ENCODE measurements around the gene ZCCHC24.
A peak's percentile ranks its signal among the peaks of the same experiment; 100 is the strongest.

Gene ZCCHC24

DNA sequence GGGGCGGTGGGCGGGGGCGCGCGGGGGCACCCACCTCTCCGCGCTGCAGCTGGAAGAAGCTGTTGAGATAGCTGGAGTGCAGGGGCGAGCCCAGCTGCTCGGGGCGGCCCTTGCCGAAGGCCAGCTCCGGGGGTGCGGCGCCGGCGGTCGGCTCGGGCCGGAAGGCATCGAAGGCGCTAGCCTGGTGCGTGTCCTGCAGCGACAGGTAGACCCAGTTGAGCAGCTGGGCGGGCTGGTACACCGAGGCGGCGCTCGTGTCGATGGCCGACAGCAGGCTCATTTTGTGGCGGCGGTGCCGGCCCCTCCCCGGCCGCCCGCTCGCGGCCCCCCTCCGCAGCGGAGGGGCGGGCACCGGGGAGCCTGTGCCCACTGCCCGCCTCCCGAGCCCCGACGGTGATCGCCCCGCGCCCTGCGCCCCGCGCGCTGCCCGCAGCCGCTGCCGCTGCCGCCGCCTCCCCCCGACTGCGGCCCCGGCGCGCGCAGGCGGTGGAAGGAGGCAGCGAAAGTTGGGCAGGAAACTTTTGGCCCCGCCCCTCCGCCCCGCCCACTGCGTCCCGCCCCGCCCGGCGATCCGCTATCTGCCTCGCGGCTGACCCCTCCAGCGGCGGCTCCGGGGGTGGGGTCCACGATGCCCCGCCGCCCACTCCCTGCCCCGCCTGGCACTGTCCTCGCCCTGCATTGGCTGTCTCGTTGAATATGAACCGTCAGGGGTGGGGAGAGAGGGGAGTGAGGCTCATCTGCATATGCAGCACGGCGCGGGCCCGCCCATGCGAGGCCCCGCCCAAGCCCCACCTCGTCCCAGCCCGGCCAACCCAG lies at the start of gene ZCCHC24:
Gene ZCCHC24 (minus strand): TSS at position 464 of the 816 bp plus-strand sequence. CDS start 184 bp downstream, at position 280.
- peak; percentile 90 for DNase-seq (ENCODE audit: low read depth)

DNA sequence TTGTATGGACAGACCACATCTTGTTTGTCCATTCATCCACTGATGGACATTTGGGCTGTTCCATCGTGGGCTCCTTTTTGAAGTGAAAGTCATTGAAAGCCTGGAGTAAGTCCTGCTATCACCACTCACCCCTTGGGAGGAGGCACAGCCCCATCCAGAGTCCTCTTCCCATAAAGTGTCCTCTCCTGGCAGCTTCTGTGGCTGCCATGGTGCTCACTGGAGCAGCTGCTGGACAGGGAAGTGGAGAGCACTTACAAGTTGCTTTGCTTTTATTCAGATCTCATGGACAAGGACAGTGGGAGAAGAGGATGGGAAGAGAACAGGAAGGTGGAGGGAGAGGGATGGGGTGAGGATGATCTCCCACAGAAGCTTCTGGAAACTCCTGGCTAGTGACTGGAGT lies 48.4 kb upstream of the ZCCHC24 start:
- no peak for DNase-seq (ENCODE audit: low read depth)

DNA sequence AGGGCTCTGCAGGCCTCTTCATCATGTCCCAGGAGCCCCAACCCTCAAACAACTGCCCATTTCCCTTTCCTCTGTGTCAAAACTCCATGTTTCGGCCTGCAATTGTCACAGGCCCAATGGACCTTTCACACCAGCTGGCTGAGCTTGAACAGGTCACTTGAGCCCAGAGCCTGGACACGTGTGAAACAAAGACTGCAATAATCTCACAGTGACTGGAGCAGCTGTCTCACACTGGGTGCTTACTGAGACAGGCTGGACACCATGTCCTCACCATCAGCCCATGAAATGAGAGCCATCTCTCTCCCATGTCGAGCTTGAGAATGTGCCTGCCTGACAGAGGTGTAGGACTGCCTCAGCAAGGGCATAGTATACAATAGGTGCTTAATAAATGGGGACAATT lies 47.4 kb upstream of the ZCCHC24 start:
- no peak for DNase-seq (ENCODE audit: low read depth)

GRCh38 chr10:79492256-79492655 lies 46.8 kb upstream of the ZCCHC24 start:
- no peak for DNase-seq (ENCODE audit: low read depth)

- no peak for DNase-seq (ENCODE audit: low read depth)
Observed at GRCh38 chr10:79491143-79491835, 45.9 kb upstream of the ZCCHC24 start.

GRCh38 chr10:79490400-79491142 lies 45.1 kb upstream of the ZCCHC24 start:
- DNase-seq (ENCODE audit: low read depth), result no peak

DNA sequence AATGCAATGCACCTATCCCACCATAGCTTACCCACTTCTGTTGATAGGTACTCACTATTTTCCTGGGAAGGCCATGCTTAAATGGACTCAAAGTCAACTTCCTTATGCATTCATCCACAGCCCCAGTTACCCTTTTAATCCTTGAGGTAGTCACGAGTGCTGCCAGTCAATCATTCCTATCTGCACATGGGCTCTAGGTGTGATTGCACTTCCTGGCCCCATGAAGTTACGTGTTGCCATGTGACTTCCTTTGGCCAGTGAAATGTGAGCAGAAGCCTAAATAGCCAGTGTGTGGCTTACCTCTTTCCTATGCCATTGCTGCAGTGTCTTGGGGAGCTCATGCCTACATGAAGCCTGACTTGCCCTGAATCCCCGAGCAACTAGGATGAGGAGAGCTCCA lies 43.4 kb upstream of the ZCCHC24 start:
- no peak for DNase-seq (ENCODE audit: low read depth)

- no peak for DNase-seq (ENCODE audit: low read depth)
Observed at GRCh38 chr10:79488336-79488735, 42.9 kb upstream of the ZCCHC24 start.

- DNase-seq (ENCODE audit: low read depth), result peak; percentile 5
Observed at GRCh38 chr10:79487296-79488194, 42.1 kb upstream of the ZCCHC24 start.

DNA sequence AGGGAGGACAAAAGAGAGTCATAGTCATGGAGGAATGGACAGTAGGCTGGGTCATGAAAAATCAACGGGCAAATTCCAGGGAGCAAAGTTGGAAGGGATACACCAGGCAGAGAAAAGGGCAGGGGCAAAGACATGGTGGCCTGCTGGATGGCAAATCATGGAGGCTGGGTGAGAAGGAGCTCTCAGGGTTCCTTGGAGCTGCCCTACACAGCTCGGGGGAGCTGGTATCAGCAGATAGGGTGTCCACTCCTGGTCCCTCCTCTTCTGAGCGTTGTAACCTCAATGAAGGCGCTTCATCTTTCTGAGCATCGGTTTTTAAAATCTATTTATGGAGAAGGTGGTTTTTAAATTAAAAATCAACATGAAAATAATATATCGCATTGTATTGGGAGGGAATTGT lies 39.1 kb upstream of the ZCCHC24 start:
- no peak for DNase-seq (ENCODE audit: low read depth)

DNA sequence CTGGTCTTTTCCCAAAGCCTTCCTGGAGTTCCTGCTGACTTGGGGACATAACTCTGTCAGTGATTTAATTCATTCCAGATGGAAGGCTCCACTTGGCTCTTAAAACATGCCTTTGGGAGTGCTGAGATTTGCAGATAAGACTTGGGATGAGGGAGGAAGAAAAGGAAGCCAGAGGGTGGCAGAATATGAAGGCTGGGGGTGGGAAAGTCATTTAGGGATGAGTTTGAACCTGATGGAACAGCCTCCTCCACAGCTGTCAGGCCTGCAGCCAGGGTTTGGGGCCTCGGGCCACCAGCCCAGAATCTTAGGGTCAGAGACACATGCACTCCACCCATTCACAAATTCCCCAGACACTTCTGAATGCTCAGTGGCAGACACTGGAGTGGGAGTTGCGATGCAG lies 38.5 kb upstream of the ZCCHC24 start:
- no peak for DNase-seq (ENCODE audit: low read depth)

- no peak for DNase-seq (ENCODE audit: low read depth)
Observed at GRCh38 chr10:79483299-79483698, 37.9 kb upstream of the ZCCHC24 start.

DNA sequence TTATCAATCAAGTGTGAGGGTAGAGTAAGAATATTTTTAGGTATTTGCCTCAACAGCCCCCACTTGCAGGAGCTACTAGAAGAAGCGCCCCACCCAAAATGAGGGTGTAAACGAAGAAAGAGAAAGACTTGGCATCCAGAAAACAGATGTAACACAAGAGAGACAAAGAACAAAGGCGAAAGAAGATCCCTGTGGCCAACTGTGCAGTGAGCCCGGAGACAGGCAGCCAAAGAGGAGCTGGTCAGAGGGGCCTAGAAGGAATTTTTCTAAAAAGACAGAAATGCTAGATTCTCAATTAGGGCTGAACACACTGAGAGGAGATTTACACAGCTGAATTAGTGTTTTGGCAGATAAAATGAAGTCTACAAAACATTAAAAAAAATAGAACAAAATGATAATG lies 37.3 kb upstream of the ZCCHC24 start:
- DNase-seq (ENCODE audit: low read depth), result no peak

- no peak for DNase-seq (ENCODE audit: low read depth)
Observed at GRCh38 chr10:79482304-79482703, 36.9 kb upstream of the ZCCHC24 start.

DNA sequence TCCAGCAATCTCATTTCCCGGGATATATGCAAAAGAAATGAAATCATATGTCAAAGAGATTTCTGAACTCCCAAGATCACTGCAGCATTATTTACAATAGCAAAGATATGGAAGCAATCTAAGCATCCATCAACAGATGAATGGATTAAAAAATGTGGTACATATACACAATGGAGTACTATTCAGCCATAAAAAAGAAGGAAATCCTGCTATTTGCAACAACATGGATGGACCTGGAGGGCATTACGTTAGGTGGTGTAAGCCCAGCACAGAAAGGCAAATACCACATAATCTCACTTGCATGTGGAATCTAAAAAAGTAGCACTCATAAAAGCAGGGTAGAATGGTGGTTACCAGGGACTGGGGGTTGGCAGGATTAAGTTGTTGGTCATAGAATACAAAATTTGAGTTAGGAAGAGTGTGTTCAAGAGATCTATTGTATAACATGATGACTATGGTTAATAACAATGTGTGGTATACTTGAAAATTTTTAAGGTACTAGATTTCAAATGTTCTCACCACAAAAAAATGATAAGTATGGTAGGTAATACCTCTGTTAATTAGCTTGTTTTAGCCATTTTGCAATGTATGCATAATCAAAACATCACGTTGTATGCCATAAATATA lies 34.0 kb upstream of the ZCCHC24 start:
- no peak for DNase-seq (ENCODE audit: low read depth)

- DNase-seq (ENCODE audit: low read depth), result no peak
Observed at GRCh38 chr10:79477456-79477855, 32.0 kb upstream of the ZCCHC24 start.

DNA sequence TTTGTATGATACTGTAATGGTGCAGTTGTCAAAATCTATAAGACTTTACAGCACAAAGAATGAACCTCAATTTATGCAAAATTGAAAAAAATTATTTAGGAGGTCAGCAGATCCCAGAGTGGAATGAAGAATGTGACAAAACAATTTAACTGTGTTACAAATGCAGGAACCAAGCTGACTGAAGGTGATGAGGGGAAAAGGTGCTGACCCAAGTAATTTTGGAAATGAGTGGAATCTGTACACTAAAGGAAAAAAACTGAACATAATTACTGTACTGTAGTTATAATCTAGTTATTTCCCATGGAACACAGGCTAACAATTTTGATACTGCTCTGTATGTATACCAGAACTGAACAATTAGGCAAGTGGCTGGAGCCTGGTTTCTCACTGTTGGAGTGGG lies 31.2 kb upstream of the ZCCHC24 start:
- no peak for DNase-seq (ENCODE audit: low read depth)

DNA sequence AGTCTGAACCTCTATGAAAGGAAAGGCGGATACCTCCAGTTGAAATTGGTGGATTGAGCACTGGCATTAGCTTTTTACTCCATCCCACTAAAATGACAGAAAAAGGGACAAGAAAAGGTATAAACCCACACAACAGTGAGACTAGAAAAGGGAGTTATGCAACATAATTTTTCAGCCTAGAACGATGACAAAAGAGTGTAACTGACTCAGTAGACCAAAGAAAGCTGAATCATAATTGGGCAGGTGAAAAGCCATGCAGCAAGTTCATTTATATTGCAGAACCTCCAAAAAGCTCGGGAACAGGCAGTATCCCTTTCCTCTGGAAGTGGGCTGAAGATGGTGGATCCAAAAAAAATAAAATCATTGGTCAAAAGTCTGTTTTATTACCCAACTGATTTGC lies 30.5 kb upstream of the ZCCHC24 start:
- no peak for DNase-seq (ENCODE audit: low read depth)

GRCh38 chr10:79475119-79475653 lies 29.8 kb upstream of the ZCCHC24 start:
- no peak for DNase-seq (ENCODE audit: low read depth)

DNA sequence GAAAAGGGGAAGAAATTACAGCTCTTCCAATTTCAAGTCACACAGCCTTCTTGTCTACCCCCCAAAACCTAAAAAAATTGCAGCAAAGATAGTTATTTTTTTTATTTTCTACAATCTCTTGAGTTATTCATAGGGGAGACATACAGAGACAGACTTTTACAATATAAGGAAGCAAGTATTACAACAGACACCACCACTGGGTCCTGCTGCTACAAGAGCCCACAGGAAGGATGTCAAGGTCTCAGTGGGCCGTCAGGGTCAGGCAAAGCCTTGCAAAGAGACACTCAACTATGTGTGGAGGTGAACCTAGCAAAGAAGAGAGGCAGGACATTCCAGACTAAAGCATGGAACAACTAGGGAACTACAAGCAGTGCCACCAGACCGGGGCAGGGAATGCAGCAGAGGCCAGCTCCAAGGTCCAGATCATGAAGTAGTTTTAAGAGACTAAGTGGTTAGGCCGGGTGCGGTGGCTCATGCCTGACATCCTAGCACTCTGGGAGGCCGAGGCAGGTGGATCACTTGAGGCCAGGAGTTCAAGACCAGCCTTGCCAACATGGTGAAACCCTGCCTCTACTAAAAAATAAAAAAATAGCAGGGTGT lies 28.2 kb upstream of the ZCCHC24 start:
- no peak for DNase-seq (ENCODE audit: low read depth)

GRCh38 chr10:79472951-79473350 lies 27.5 kb upstream of the ZCCHC24 start:
- no peak for DNase-seq (ENCODE audit: low read depth)
